ENCODE measurements around the gene MSH4. TPM values are rescaled to one million over a fixed set of nuclear protein-coding genes. Genes with fewer than 3 reads are reported as not detected.
A peak's percentile ranks its signal among the peaks of the same experiment; 100 is the strongest.

Gene MSH4
- polyA plus RNA-seq, 1 donor (not counting 4 experiments of a cell fraction or from before 2014, with no cell fraction given), result 0.13 TPM

DNA sequence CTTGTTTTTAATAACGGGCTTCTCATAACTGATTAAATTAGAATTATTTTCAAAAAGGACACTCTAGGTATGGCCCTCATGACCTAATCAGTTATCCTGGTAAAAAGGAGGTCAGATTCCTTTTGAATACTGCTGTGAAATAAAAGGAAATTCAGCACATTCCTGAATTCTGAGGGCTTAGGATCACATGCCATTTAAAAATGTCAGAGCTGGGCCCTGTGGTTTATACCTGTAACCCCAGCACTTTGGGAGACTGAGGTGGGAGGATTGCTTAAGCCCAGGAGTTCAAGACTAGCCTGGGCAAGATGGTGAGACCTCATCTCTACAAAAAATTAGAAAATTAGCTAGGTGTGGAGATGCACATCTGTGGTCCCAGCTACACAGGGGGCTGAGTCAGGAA lies 28.7 kb upstream of the MSH4 start:
- FAIRE-seq, result peak; percentile 34
- dilution Hi-C loops (cut with MboI; ENCODE audit: extremely low pct_ligation_motif_present, low sequenced_read_pairs), result no loop called here
- no peak overlapping the region for H3K4me3 ChIP-seq (ENCODE audit: control insufficient read depth in 2 of 3, extremely low read depth in 1 of 3, insufficient read depth in 2 of 3, low read depth in 1 of 3, low read length in 3 of 3)
- no peak for DNase-seq (ENCODE audit: low read depth, low spot score)
- H3K9me3 ChIP-seq (ENCODE audit: control insufficient read depth, low read depth, low read length), result no peaks in the 10 kb centered on the region
- TF ChIP-seq, protein P1, sequence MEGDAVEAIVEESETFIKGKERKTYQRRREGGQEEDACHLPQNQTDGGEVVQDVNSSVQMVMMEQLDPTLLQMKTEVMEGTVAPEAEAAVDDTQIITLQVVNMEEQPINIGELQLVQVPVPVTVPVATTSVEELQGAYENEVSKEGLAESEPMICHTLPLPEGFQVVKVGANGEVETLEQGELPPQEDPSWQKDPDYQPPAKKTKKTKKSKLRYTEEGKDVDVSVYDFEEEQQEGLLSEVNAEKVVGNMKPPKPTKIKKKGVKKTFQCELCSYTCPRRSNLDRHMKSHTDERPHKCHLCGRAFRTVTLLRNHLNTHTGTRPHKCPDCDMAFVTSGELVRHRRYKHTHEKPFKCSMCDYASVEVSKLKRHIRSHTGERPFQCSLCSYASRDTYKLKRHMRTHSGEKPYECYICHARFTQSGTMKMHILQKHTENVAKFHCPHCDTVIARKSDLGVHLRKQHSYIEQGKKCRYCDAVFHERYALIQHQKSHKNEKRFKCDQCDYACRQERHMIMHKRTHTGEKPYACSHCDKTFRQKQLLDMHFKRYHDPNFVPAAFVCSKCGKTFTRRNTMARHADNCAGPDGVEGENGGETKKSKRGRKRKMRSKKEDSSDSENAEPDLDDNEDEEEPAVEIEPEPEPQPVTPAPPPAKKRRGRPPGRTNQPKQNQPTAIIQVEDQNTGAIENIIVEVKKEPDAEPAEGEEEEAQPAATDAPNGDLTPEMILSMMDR (optimal IDR thresholded peaks at IDR 0.05 in 1 of 3, IDR thresholded peaks at IDR 0.05 in 1 of 3, conservative IDR thresholded peaks at IDR 0.05 in 1 of 3; ENCODE audit: extremely low read depth in 1 of 3, insufficient read depth in 2 of 3, low read length in 3 of 3), result no peak
- TF ChIP-seq EZH2 (IDR thresholded peaks at IDR 0.05; ENCODE audit: low read length), result no peak
- no peaks in the 10 kb centered on the region for H3K27me3 ChIP-seq (ENCODE audit: control insufficient read depth, extremely low read depth, insufficient read depth, low read length)
- no peak overlapping the region for H3K27ac ChIP-seq (ENCODE audit: control insufficient read depth, insufficient read depth, low read length)
- H3K9ac ChIP-seq (ENCODE audit: control insufficient read depth, extremely low read depth, insufficient read depth, low read length), result no peak overlapping the region
- no peak overlapping the region for H3K4me2 ChIP-seq (ENCODE audit: control insufficient read depth, extremely low read depth, insufficient read depth, low read depth, low read length)
- no peaks in the 10 kb centered on the region for H4K20me1 ChIP-seq (ENCODE audit: control insufficient read depth, extremely low read depth, insufficient read depth, low read length)
- H3K79me2 ChIP-seq (ENCODE audit: control insufficient read depth, insufficient read depth, low read length), result no peaks in the 10 kb centered on the region
- H3K4me1 ChIP-seq (ENCODE audit: control insufficient read depth, extremely low read depth, insufficient read depth, low read length), result peaks cover 22% of the 10 kb centered on the region
- H3K36me3 ChIP-seq (ENCODE audit: control insufficient read depth in 2 of 2, extremely low read depth in 1 of 2, insufficient read depth in 2 of 2, low read length in 2 of 2), result no peaks in the 10 kb centered on the region
- H2AFZ ChIP-seq (ENCODE audit: control insufficient read depth, low read length), result no peak overlapping the region
- H3K9me1 ChIP-seq (ENCODE audit: control insufficient read depth, extremely low read depth, insufficient read depth, low read length), result no peaks in the 10 kb centered on the region

DNA sequence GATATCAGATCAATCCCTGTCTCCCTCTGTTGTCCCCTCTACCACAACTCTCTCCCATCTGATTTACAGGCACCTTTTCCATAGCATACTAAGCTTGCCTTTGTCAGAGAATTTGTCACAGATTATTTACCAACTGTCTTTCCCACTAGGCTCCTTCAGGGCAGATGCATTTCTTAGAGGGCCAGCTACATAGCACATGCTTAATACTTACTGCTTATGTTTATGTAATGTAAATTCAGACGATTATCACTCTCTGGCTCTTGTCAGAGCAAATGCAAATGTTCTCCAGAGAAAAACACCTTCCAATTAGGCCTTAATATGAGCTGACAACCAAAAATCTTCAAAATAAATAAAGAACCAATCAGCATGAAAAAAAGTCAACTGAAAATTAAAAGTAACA lies 25.9 kb upstream of the MSH4 start:
- Histone ChIP-seq H3K27me3 (ENCODE audit: control insufficient read depth, extremely low read depth, insufficient read depth, low read length) (no peaks in the 10 kb centered on the region), H3K27ac (ENCODE audit: control insufficient read depth, insufficient read depth, low read length) (no peak overlapping the region), H3K9ac (ENCODE audit: control insufficient read depth, extremely low read depth, insufficient read depth, low read length) (no peak overlapping the region), H3K9me3 (ENCODE audit: control insufficient read depth, low read depth, low read length) (no peaks in the 10 kb centered on the region), H3K36me3 (ENCODE audit: control insufficient read depth in 2 of 2, extremely low read depth in 1 of 2, insufficient read depth in 2 of 2, low read length in 2 of 2) (no peaks in the 10 kb centered on the region), H3K4me1 (ENCODE audit: control insufficient read depth, extremely low read depth, insufficient read depth, low read length) (peaks cover 21% of the 10 kb centered on the region), H2AFZ (ENCODE audit: control insufficient read depth, low read length) (no peak overlapping the region), H4K20me1 (ENCODE audit: control insufficient read depth, extremely low read depth, insufficient read depth, low read length) (no peaks in the 10 kb centered on the region), H3K4me2 (ENCODE audit: control insufficient read depth, extremely low read depth, insufficient read depth, low read depth, low read length) (no peak overlapping the region), H3K9me1 (ENCODE audit: control insufficient read depth, extremely low read depth, insufficient read depth, low read length) (no peaks in the 10 kb centered on the region), H3K4me3 (ENCODE audit: control insufficient read depth in 2 of 3, extremely low read depth in 1 of 3, insufficient read depth in 2 of 3, low read depth in 1 of 3, low read length in 3 of 3) (no peak overlapping the region), H3K79me2 (ENCODE audit: control insufficient read depth, insufficient read depth, low read length) (no peaks in the 10 kb centered on the region)
- TF ChIP-seq, protein P1 (optimal IDR thresholded peaks at IDR 0.05 in 1 of 3, IDR thresholded peaks at IDR 0.05 in 1 of 3, conservative IDR thresholded peaks at IDR 0.05 in 1 of 3; ENCODE audit: extremely low read depth in 1 of 3, insufficient read depth in 2 of 3, low read length in 3 of 3), result no peak
- TF ChIP-seq EZH2 (IDR thresholded peaks at IDR 0.05; ENCODE audit: low read length), result no peak
- DNase-seq (ENCODE audit: low read depth, low spot score) (no peak), FAIRE-seq (no peak)
- dilution Hi-C loops (cut with MboI; ENCODE audit: extremely low pct_ligation_motif_present, low sequenced_read_pairs), result no loop called here
